Stomach (tissue), 4 donors: ENCODE data around the gene DACH1.

Experiments used
- EP300 ChIP-seq: sonication (generic); formaldehyde crosslinking; IDR thresholded peaks from one replicate; pipeline ENCODE4 v1.6.1; 2017; ENCODE audit warnings: antibody characterized with exemption
- TF ChIP-seq, protein P1 (sequence below), 7 experiments: fragments of 450-650 bp in 4 of 7; fragments of 200-600 bp in 3 of 7; sonication (generic) in 3 of 7; IDR thresholded peaks; one replicate each; pipeline ENCODE4 v1.5.1; 2016 to 2019; ENCODE audit warnings: antibody characterized with exemption in 7 of 7, control low read depth in 2 of 7, mild to moderate bottlenecking in 1 of 7

DNA sequence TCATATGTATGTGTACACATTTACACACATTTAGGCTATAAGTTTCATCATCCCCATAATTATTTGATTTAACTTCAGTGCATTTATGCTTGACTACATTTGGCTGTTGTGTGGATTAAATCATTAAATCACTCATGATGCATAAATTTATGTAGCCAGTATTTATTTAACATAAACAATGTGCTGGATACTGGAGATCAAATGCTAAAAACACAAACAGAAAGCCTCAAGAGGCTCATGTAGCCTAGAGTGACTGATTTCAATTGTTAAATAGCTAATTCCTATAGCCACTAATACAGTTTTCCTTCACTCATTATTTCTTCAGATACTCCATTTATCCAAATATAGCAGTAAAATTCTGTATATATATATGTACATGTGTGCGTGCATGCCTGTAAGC is 376.0 kb downstream of the DACH1 start:
- TF ChIP-seq EP300: no peak
- TF ChIP-seq, protein P1, sequence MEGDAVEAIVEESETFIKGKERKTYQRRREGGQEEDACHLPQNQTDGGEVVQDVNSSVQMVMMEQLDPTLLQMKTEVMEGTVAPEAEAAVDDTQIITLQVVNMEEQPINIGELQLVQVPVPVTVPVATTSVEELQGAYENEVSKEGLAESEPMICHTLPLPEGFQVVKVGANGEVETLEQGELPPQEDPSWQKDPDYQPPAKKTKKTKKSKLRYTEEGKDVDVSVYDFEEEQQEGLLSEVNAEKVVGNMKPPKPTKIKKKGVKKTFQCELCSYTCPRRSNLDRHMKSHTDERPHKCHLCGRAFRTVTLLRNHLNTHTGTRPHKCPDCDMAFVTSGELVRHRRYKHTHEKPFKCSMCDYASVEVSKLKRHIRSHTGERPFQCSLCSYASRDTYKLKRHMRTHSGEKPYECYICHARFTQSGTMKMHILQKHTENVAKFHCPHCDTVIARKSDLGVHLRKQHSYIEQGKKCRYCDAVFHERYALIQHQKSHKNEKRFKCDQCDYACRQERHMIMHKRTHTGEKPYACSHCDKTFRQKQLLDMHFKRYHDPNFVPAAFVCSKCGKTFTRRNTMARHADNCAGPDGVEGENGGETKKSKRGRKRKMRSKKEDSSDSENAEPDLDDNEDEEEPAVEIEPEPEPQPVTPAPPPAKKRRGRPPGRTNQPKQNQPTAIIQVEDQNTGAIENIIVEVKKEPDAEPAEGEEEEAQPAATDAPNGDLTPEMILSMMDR (IDR thresholded peaks at IDR 0.05): no peak
